Ovary (tissue), 9 donors: Measurements from ENCODE around the gene CDH23. TPM values are rescaled to one million over a fixed set of nuclear protein-coding genes. Genes with fewer than 3 reads are reported as not detected.

Experiments
- DNase-seq, 5 donors: peaks; one replicate each; pipeline ENCODE4 v3.0.0-alpha.2; 2019 to 2020
- H3K27ac ChIP-seq, 2 donors: fragments of 200-600 bp; one replicate each; pipeline versions ENCODE4 v1.5.1 to v1.8.0; 2019 to 2022
- H3K27me3 ChIP-seq: fragments of 200-600 bp; one replicate; pipeline ENCODE4 v1.8.0; 2022
- H3K36me3 ChIP-seq: fragments of 200-600 bp; sonication (generic); one replicate; pipeline ENCODE4 v1.5.1; 2019
- H3K4me1 ChIP-seq: one replicate; pipeline ENCODE4 v1.8.1; 2013; ENCODE audit warnings: mild to moderate bottlenecking, moderate library complexity; ENCODE audit not compliant: insufficient read depth
- H3K4me3 ChIP-seq: fragments of 200-600 bp; sonication (generic); one replicate; pipeline ENCODE4 v1.5.1; 2017
- H3K9me3 ChIP-seq, 2 donors: fragments of 200-600 bp in 1 of 2; sonication (generic) in 1 of 2; one replicate each; pipeline versions ENCODE4 v1.5.1 to v1.8.1; 2013 to 2019; ENCODE audit warnings: mild to moderate bottlenecking in 1 of 2, moderate library complexity in 1 of 2
- CTCF ChIP-seq, 3 donors: fragments of 450-650 bp in 2 of 3; fragments of 200-600 bp in 1 of 3; IDR thresholded peaks; one replicate each; pipeline versions ENCODE4 v1.5.1 to v1.8.0; 2016 to 2022; ENCODE audit warnings: antibody characterized with exemption in 3 of 3, mild to moderate bottlenecking in 1 of 3
- EP300 ChIP-seq: sonication (generic); formaldehyde crosslinking; IDR thresholded peaks from one replicate; pipeline ENCODE4 v1.6.1; 2017; ENCODE audit warnings: antibody characterized with exemption
- POLR2A ChIP-seq: fragments of 450-650 bp; IDR thresholded peaks from one replicate; pipeline ENCODE4 v1.6.1; 2017; ENCODE audit warnings: antibody characterized with exemption, mild to moderate bottlenecking, moderate library complexity
- WGBS, 3 donors: extraction: QIAGEN DNeasy Blood & Tissue Kit in 1 of 3; methylation state at CpG; one replicate each; pipeline versions ENCODE4 v1.1.5 to v1.1.7; 2013 to 2017; 5-methylcytosine and 5-hydroxymethylcytosine counted together
- intact Hi-C, 4 donors: fragments of 100-400 bp; cut with DNase I; formaldehyde crosslinking; loops; one replicate each; pipeline versions ENCODE4 v1.11.0 to v1.15.1; 2022 to 2023
- polyA plus RNA-seq, 2 donors: library from polyadenylated mRNA; stranded (reverse); fragments of 200-250 nt in 1 of 2; fragments of 350-450 nt in 1 of 2; fragmentation: Illumina TruSeq in 1 of 2; extraction: RNeasy Lipid Tissue Mini Kit (QIAGEN cat#74804) in 1 of 2; gene quantifications; one replicate each; pipeline ENCODE4 v1.2.3, GENCODE V29; 2013 to 2014
- total RNA-seq, 7 donors: library from RNA; depleted of rRNA in 2 of 7; stranded (reverse); fragments of >200 nt in 2 of 7; fragmentation: NEBNext Ultra II Directional in 3 of 7; extraction: Animal tissue kit (Norgen Biotek cat#: 25700) in 3 of 7; gene quantifications; one replicate each; pipeline versions ENCODE4 v1.1.0 to v1.2.4, GENCODE V29; 2016 to 2023
- donor health status: DM: no; HTN: no; CAD: no; lungs with moderate emphysema.
- donor health status: DM: no; HTN: no; CAD: no.
- donor health status: Bipolar disorder and iron deficiency.
- donor health status: DM: yes; HTN: yes; CAD: no.
- donor health status: DM: no; HTN: no; CAD: no.
- donor health status: DM: yes; HTN: yes; CAD: no.

The CDH23 gene
- total and polyA plus RNA-seq, 9 donors, result 7.5 to 108 (median 39.1) TPM

- intact Hi-C loops, result no loop called here
- Histone ChIP-seq H3K27me3 (no peaks in the 10 kb centered on the region), H3K4me3 (no peak overlapping the region), H3K9me3 (no peaks in the 10 kb centered on the region), H3K4me1 (peaks cover 28% of the 10 kb centered on the region), H3K27ac (no peak overlapping the region), H3K36me3 (no peaks in the 10 kb centered on the region)
- WGBS, 3 donors, result 85 to 92% (median 91%) methylated on average over 15 of the region's 15 CpGs
- TF ChIP-seq CTCF (IDR thresholded peaks at IDR 0.05), result no peak
- TF ChIP-seq EP300, result no peak
- no peak for TF ChIP-seq POLR2A
- peak in 1 of 5 donors; percentile 35 for DNase-seq
Observed at GRCh38 chr10:71750124-71750841, 353.6 kb downstream of the CDH23 start.

- TF ChIP-seq CTCF (IDR thresholded peaks at IDR 0.05) (no peak), EP300 (no peak)
- H3K36me3 ChIP-seq, result no peaks in the 10 kb centered on the region
- H3K27me3 ChIP-seq, result no peaks in the 10 kb centered on the region
- no peaks in the 10 kb centered on the region for H3K9me3 ChIP-seq
- intact Hi-C loops, result no loop called here
- no peak overlapping the region for H3K27ac ChIP-seq
- H3K4me3 ChIP-seq, result no peak overlapping the region
- 77 to 85% (median 84%) methylated on average over 5 of the region's 5 CpGs for WGBS, 3 donors
- H3K4me1 ChIP-seq, result peaks cover 28% of the 10 kb centered on the region
- DNase-seq, result no peak
Observed at GRCh38 chr10:71750986-71751385, 354.3 kb downstream of the CDH23 start.

GRCh38 chr10:71751515-71752224 is 354.9 kb downstream of the CDH23 start:
- DNase-seq, result no peak
- intact Hi-C loops, result no loop called here
- no peaks in the 10 kb centered on the region for H3K9me3 ChIP-seq
- H3K27ac ChIP-seq, result no peak overlapping the region
- H3K4me1 ChIP-seq, result peaks cover 21% of the 10 kb centered on the region
- no peaks in the 10 kb centered on the region for H3K36me3 ChIP-seq
- no peaks in the 10 kb centered on the region for H3K27me3 ChIP-seq
- TF ChIP-seq EP300, result no peak
- no peak for TF ChIP-seq CTCF (IDR thresholded peaks at IDR 0.05)
- no peak for TF ChIP-seq POLR2A
- H3K4me3 ChIP-seq, result no peak overlapping the region
- 68 to 79% (median 73%) methylated on average over 14 of the region's 14 CpGs for WGBS, 3 donors

- H3K36me3 ChIP-seq, result no peaks in the 10 kb centered on the region
- intact Hi-C loops, result no loop called here
- H3K27me3 ChIP-seq, result no peaks in the 10 kb centered on the region
- no peak for TF ChIP-seq EP300
- no peak for TF ChIP-seq CTCF (IDR thresholded peaks at IDR 0.05)
- no peak for TF ChIP-seq POLR2A
- peaks cover 15% of the 10 kb centered on the region for H3K4me1 ChIP-seq
- H3K4me3 ChIP-seq, result no peak overlapping the region
- no peak for DNase-seq
- 74 to 84% (median 77%) methylated on average over 7 to 8 of the region's 8 CpGs for WGBS, 3 donors
- H3K9me3 ChIP-seq, result no peaks in the 10 kb centered on the region
- no peak overlapping the region for H3K27ac ChIP-seq
Observed at GRCh38 chr10:71752391-71753090, 355.8 kb downstream of the CDH23 start.
